ENCODE results near the gene DACH1. TPM values are rescaled to one million over a fixed set of nuclear protein-coding genes. Genes with fewer than 3 reads are reported as not detected.

The DACH1 gene
- total and polyA plus RNA-seq, 2 of the 8 experiments (the other 6 are each of a cell fraction or from before 2014, with no cell fraction given): 0.12 to 0.67 TPM

- TF ChIP-seq CHD7 (IDR thresholded peaks at IDR 0.05; ENCODE audit: insufficient replicate concordance, low read length): no peak
- TF ChIP-seq SIN3A (conservative IDR thresholded peaks at IDR 0.05 in 1 of 2, IDR thresholded peaks at IDR 0.05 in 1 of 2; ENCODE audit: low read depth in 1 of 2, low read length in 2 of 2): no peak
Measured at GRCh38 chr13:71874458-71874857, 7.5 kb upstream of the DACH1 start (continued).

All from H1 (cell line).